LHCN-M2 (cell line): ENCODE results near the gene FNBP1L. TPM values are rescaled to one million over a fixed set of nuclear protein-coding genes. Genes with fewer than 3 reads are reported as not detected.

ENCODE experiments used
- DNase-seq: peaks from one replicate; pipeline ENCODE4 v3.0.0-alpha.2; 2012; ENCODE audit warnings: low read depth
- polyA plus RNA-seq: library from polyadenylated mRNA; unstranded; fragments of >200 nt; gene quantifications from one replicate; pipeline ENCODE4 v1.2.1, GENCODE V29; 2012; ENCODE audit warnings: missing spikeins
- total RNA-seq: library from RNA; depleted of rRNA; stranded (reverse); fragments of >200 nt; gene quantifications from 2 replicates; pipeline ENCODE4 v1.2.3, GENCODE V29; 2014; rRNA removed

Gene FNBP1L
- 18.0 and 23.0 TPM in 2 replicates for total RNA-seq
- polyA plus RNA-seq: 9.2 TPM

DNA sequence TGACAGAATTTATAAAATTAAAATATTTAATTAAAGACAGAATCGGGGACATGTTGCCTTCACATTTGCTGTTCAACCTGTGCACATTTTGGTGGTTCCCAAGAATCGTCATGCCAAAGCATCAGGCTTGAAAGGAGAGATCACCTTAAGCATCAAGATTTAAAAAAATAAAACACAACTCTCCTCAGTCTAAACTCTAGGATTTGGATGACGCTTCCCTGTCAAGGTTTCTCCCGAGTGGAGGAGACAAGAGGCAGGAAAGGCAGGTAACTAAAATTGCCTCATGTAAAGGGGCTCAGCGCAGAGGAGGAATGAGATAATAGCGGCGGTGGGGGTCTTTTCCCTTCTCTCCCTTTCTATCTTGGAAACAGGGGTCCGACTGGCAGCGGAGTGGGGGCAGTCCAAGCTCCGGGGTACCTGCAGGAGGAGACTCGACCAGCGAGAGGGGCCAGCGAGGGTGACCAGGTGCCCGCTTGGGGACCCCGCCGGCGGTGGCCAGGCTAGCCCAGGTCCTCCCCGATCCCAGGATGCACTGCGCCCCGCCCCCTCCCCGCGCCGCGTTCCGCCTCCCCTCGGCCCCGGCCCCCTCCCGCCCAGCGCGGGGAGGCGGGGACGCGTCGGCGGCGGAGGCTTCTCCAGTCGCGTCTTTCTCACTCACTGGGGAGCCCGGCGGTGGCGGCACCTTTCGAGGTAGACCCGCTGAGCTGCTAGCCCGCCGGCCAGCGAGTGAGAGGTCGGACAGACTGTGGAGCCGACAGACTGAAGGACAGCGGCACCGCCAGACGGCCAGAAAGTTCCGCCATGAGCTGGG, at the start of gene FNBP1L:
Gene FNBP1L (plus strand): TSS at position 638 of the 811 bp plus-strand sequence. CDS start 164 bp downstream, at position 802.
- DNase-seq: peak; percentile 59

DNA sequence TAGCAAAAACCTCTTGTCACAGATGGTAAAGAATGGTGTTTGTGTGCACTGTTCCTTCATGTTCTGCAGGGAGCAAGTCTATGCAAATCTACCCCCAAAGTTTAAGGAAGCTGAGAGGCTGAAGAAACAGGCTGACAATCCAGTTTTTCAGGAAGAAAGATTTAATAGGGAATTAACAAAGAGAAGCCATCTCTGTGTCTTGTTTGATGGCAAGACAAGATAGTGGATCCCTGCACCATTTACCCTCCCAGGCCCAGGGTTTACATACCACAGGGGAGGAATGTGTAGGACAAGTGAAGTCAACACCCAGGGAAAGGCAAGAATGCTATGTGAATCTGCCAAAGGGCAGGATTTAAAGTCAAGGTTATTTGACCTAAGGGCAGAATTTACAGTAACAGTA, 48.1 kb upstream of the FNBP1L start:
- no peak for DNase-seq

DNA sequence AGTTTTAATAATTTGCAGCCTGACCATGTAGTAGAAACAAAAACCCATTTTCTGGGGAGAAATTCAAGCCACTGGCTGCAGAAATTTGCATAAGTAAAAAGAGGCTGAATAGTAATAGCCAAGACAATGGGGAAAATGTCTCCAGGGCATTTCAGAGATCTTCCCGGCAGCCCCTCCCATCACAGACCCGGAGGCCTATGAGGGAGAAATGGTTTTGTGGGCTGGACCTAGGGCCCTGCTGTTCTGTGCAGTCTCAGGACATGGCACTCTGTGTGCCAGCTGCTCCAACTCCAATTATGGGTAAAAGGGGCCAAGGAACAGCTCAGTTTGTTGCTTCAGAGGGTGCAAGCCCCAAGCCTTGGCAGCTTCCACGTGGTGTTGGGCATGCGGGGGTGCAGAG, 39.7 kb upstream of the FNBP1L start:
- no peak for DNase-seq

DNA sequence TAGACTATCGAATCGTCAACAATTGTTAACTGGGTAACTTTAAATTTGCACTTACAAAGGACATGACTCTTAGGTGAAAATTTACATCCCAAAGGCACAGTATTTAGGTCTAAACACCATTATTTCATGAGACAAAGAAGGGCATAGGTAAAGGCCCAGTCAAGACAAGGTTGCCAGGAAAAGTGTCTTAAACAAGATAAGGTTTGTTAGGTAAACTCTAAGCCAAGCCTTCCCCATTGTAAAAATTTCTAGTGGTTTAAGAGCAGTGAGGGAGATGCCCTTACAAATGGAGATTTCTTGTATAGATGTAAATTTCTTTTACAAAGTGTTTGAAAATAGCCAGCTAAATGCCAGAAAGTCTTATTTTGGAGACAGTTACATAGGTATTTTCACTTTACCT, 36.9 kb upstream of the FNBP1L start:
- no peak for DNase-seq

DNA sequence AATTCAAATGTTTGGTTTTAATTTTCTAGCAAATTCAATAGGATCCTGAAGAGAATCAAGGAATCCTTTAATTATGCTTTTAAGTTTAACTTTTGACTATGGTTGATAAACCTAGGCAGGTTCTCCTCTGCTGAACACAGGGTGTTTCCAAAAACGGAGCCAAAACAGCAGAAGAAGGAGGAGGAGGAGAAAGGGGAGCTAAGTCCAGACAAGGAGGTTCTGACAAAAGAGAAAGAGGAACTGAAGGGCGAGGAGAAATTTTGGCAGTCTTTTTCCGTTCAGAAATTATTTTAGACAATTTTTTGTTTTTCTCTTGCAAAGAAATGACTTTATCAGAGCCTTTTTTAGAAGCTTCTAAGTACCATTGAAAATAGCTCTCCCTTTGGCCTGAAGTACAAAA, 33.2 kb upstream of the FNBP1L start:
- DNase-seq: no peak

DNA sequence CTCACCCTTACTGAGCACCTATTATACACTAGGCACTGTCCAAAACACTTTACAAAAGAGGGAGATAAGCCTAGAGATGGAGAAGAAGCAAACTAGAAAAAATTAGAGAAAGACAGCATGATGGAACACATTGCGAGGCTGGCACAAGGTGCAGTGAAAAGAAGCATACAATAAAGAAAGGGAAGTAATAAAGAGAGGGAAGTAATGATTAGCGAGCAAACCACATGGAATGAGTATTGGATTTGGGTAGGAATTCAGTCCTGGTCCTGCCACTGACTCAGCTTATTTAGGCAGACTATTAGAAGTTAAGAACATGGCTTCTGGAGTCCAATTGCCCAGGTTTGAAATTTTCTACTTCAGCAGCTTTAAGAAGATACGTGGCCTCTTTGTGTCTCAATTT, 32.6 kb upstream of the FNBP1L start:
- no peak for DNase-seq

DNA sequence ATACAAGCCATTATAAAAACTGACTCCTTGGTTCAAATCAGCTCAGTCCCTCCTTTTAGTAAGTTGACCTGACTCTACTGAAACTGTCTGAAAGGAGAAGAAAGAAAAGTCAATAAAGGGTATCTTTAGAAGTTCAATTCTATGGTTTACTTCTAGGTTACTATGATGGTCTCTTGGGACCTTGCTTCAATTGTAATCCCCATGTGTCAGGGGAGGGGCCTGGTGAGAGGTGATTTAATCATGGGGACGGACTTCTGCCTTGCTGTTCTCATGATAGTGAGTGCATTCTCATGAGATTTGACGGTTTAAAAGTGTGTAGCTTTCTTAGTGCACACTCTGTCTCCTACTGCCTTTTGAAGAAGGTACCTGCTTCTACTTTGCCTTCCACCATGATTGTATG, 31.7 kb upstream of the FNBP1L start:
- no peak for DNase-seq

DNA sequence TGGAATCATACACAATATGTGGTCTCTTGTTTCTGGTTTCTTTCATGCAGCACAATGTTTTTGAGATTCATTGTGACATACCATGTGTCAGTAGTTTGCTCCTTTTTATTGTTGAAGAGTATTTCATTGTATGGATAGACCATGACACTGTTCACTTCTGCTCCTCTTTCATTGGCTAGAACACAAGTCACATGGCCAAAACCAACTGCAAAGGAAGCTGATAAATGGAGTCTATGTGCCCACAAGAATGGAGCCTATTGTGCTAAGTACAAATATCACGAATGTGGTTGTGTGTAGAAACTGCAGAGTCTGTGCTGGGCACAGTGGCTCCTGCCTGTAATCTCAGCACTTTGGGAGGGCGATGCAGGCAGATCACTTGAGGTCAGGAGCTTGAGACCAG, 28.6 kb upstream of the FNBP1L start:
- no peak for DNase-seq

DNA sequence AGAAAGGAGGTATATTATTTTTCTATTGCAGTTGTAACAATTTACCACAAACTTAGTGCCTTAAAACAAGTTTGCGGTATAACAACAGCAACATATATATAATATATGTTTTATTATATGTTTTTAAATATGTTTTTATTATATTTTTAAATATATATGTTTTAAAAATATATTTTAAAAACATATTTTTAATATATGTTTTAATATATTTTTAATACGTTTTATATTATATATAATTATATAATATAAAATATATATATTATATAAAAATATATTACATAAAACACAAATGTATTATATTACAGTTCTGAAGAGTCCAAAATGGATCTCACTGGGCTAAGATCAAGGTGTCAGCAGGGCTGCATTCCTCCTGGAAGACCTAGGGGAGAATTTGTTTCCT, 27.5 kb upstream of the FNBP1L start:
- DNase-seq: no peak

DNA sequence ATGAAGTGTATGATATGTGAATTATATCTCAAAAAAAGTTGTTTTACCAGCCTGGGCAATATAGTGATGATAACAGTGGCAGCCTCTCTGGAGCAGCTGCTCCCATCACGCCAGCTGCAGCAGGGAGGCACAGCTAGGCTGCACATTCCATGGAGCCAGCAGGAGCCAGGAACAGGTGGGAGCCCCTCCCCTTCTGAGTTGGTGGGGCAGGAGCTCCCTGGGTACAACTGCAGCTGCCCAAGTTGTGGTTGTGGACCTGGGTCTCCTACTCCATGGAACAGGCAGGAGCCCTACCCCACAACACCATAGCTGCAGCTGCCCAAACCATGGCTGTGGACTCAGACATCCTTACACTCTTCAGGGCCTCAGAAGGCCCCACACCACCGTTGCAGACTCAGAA, 21.7 kb upstream of the FNBP1L start:
- peak; percentile 87 for DNase-seq

DNA sequence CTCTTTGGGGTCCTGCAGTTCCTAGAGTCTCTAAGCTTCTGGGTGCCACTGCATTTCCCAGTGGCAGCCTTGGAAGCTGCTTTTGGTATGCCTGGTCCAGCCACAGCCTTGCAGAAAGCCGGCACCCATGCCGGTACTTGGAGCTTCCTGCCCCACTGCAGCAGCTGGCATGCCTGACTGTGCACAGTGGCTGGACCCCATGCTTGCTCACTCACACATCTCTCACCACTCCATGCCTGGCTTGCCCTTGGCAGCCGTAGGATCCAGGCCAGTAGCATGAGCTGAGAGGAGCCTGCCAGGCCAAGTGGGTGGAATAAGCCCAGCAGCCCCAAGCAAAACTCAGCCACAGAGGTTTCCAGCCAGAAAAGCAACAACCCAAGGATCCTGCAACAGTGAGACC, 20.3 kb upstream of the FNBP1L start:
- no peak for DNase-seq

DNA sequence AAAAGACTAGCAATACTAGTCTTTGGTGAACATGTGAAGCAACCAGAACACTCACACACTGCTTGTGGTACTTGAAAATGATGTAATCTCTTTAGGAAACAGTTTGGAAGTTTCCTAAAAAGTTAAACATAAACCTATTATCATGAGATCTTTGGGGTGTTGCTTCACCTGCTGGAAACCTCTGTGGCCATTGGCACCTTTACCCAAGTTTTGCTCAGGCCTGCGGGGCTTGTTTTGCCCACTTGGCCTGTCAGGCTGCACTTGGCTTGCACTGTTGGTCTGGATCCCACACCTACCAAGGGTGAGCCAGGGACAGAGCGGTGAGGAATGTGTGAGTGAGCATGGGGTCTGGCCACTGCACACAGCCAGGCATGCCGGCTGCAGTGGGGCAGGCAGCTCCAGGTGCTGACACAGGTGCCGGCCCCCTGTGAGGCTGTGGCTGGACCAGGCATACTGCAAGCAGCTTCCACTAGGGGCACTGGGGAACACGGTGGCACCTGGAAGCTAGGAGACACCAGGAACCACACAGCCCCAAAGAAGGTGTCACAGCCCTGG, 14.4 kb upstream of the FNBP1L start:
- no peak for DNase-seq

DNA sequence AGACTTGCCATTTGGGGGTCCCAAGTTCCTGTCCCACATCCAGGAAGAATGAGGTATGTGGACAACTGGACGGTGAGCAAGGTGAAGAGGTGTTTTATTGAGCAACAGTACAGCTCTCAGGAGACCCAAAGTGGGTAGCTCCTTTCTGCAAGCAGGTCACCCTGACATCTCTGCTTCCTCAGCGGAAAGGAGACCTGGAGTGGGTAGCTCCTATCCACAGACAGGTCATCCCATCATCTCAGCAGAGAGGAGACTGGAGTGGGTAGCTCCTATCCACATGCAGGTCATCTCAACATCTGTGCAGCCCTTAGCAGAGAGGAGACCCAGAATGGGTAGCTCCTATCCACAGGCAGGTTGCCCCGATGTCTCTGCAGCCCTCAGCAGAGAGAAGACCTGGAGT, 13.8 kb upstream of the FNBP1L start:
- no peak for DNase-seq

DNA sequence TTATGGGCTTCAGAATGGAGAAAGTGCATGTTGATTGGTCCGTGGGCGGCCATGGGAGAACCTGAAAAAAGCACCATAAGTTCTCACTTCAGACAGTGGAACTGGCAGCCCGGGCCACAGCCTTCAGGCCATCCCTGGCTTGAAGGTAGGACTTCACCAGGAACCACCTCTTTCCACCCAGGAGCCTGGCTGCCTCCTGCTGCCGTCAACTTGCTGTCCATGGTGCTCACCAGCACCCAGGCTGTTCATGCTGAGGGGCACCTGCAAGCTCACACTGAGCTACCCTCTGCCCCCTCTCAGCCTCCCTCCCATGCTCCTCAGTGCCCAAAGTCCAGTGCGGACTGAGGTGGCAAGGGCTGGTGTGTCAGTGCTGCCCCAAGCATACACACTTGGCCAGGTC, 12.9 kb upstream of the FNBP1L start:
- DNase-seq: no peak

DNA sequence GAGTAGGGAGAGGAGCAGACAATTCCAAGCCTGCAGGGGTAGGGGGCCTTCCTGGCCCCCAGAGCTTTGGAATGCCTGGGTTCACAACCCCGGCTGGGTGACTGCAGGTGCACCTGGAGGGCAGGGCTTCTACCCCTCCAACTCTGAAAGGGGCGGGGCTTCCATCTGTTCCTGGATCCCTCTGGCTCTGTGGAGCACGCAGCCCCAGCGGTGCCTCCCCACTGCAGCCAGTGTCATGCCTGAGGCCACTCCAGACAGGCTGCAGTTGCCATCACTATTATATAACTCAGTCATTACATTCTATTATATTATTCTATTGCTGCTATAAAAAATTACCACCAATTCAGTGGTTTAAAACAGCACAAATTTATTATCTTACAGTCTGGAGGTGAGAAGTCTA, 12.5 kb upstream of the FNBP1L start:
- DNase-seq: no peak

DNA sequence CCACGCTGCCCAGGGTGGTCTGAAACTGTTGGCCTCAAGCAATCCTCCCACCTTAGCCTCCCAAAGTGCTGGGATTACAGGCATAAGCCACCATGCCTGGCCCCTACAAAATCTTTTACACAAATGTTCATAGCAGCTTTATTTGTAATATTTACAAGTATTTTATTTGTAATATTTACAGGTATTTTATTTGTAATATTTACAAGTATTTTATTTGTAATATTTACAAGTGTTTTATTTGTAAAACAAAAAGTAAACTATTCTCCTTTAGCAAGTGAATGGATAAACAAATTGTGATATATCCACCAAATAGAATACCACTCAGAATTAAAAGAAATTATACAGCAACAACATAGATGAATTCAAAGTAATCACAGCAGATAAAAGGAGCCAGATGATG, 11.4 kb upstream of the FNBP1L start:
- DNase-seq: no peak

DNA sequence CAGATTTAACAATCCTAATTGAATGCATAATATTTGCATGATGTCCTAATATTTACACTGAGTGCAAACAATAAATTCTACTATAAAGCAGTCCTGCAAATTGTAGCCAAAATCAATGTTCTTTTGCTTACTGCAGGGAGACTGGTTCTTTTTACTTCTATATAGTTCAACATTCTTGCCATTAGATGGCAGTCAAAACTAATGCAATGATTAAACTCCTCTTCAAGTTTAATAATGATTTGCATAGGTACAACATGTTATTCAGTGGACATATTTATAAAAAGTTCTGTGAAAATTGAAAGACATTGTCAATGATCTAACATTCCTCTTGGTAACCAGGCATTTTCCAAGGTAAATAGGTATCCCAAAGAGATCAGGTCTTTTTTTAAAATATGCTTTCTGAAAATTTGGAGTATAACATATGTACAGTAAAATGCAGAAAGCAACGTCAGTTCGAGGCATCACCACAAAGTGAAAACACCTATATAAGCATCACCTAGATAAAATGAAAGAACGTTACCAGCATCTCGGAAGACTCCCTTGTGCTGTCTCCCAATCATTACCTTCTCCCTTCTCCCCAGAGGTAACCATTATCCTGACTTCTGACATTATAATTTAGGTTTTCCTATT, 9.8 kb upstream of the FNBP1L start:
- DNase-seq: peak; percentile 53

DNA sequence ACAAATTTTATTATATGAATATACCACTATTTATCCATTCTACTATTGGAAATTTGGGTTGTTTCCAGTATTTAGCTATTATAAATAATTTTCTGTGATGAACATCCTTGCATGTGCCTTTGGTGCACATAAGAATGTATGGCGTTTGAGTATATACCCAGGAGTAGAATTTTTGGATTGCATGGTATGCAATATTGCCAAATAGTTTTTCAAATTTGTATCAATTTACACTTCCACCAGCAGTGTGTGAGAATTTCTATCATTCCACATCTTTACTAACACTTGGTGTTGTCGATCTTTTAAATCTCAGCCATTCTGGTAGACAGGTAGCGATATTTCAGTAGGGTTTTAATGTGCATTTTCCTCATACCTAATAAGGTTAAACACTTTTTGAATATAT, 9.2 kb upstream of the FNBP1L start:
- DNase-seq: no peak

DNA sequence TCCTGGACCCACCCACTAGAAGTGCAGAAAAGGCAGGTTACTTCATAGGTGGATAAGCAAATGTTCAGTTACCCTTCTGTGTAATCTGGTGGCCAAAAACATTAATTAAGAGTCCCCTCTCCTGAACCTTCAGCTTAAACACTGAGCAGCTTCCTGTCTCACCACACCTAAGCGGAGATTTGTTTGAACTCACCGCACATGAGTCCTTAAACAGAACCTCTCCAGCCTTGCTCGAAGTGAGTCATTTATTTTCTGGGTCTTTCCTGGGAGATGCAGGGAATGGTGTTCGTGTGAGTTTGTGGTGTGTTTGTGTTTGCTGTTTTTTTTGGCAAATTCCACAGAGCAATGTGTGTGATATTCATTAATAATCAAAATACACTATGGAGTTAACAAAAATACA, 7.6 kb upstream of the FNBP1L start:
- no peak for DNase-seq

DNA sequence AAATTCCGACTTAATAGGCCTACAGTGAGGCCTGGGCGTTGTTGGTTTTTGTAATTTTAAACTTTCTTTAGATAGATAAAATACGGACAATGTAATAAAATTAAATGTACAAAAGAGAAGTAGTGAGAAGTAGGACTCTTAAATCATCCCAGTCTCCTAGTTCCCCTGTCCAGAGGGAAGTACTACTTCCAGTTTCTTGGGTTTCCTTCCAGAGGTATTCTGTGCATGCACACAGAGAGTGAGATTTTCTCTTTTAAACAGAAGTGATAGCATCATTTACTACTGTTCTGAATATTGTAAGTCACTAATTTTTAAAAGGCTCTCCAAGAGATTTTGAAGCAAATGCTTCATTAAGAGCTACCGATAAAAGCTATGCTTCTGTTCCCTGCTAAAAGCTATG, 7.2 kb upstream of the FNBP1L start:
- no peak for DNase-seq

DNA sequence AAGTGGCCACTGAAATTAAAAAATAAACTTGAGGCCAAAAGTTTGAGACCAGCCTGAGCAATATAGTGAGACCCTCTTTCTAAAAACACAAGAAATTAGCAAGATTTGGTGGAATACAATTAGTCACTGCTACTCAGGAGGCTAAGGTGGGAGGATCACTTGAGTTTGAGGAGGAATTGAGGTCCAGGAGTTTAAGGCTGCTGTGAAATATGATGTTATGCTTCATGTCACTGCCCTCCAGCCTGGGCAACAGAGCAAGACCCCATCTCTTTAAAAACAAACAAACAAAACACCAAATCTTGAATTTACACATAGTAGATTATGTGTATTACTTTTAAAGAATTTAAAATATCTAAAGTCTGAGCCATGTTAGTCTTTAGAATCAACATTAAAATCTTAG, 6.3 kb upstream of the FNBP1L start:
- DNase-seq: no peak

DNA sequence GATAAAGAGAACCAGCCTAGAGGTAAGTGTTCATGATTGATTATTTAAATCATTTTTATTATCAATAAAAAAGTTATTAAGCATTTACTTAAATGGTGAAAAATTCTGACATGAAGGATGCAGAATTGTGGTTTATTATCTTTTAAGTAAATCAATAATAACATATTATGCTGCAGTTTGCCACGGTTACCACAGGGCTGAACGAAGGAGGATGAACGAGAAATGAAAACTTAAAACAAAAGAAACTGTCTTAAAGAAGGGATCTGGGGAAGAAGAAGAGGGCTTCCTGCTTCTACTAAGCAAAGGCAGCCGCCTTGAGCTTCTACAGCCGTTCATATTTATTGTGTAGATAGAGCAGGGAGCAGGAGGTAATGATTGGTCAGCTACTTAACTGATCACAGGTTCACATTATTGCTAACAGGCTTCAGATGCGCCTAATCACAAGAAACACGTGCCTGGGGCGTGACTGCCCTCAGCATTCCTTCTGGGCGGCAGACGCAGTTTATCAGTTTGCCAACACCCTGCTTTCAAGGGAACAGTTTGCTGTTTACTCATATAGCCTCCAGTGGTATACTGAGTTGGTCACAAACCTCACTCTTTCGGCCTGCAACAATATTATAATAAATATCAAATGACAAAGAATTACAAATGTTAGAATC, 5.8 kb upstream of the FNBP1L start:
- no peak for DNase-seq

DNA sequence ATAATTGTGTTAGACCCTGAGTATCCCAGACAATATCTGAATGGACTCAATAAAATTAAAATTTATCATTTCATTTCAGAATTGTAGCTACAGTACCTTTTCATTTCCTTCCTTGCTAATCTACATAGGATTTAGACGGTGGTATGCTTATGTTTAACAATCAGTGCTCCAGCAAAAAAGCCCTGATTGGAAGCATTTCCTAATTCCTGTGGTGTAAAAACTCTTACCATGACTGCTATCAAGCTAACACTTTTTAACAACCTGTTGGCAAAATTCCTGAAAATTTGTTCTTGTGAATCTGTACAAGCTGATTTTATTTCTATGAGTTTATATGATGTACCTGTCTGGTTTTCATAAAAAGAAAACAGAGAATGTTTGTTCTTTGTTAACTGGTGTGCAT, 5.2 kb upstream of the FNBP1L start:
- no peak for DNase-seq
